Mononuclear cell (primary cell): ENCODE measurements around the gene SHE. TPM values are rescaled to one million over a fixed set of nuclear protein-coding genes. Genes with fewer than 3 reads are reported as not detected.

ENCODE experiments used
- H3K27me3 ChIP-seq: 2 replicates; pipeline ENCODE4 v1.6.0; 2011; ENCODE audit warnings: low read length, control low read depth; ENCODE audit not compliant: insufficient read depth
- H3K4me1 ChIP-seq: 2 replicates; pipeline ENCODE4 v1.5.1; 2011; ENCODE audit warnings: mild to moderate bottlenecking, low read length, control low read depth; ENCODE audit not compliant: insufficient read depth
- H3K4me3 ChIP-seq: 2 replicates; pipeline ENCODE4 v1.5.1; 2011; ENCODE audit warnings: mild to moderate bottlenecking, low read length, moderate library complexity
- H3K9me3 ChIP-seq: 2 replicates; pipeline ENCODE4 v1.5.1; 2011; ENCODE audit warnings: low read depth, mild to moderate bottlenecking, control low read depth, low read length
- total RNA-seq: library from RNA; depleted of rRNA; stranded (reverse); fragments of >200 nt; gene quantifications from one replicate; pipeline ENCODE4 v1.2.3, GENCODE V29; 2012

SHE gene
- total RNA-seq, 1 donor = 0.10 TPM

- Histone ChIP-seq H3K27me3 (no peaks in the 10 kb centered on the region), H3K4me3 (no peak overlapping the region), H3K4me1 (peaks cover 53% of the 10 kb centered on the region), H3K9me3 (no peaks in the 10 kb centered on the region)
Observed at GRCh38 chr1:154433161-154433764, 68.9 kb downstream of the SHE start.

- H3K27me3 ChIP-seq = no peaks in the 10 kb centered on the region
- H3K4me1 ChIP-seq = peaks cover 56% of the 10 kb centered on the region
- H3K4me3 ChIP-seq = no peak overlapping the region
- H3K9me3 ChIP-seq = no peaks in the 10 kb centered on the region
Observed at GRCh38 chr1:154431586-154432373, 70.4 kb downstream of the SHE start.

GRCh38 chr1:154430903-154431302 is 71.3 kb downstream of the SHE start:
- Histone ChIP-seq H3K27me3 (no peaks in the 10 kb centered on the region), H3K4me1 (peaks cover 56% of the 10 kb centered on the region), H3K9me3 (no peaks in the 10 kb centered on the region), H3K4me3 (no peak overlapping the region)

GRCh38 chr1:154429841-154430611 is 72.2 kb downstream of the SHE start:
- H3K4me3 ChIP-seq = no peak overlapping the region
- no peaks in the 10 kb centered on the region for H3K9me3 ChIP-seq
- H3K27me3 ChIP-seq = no peaks in the 10 kb centered on the region
- H3K4me1 ChIP-seq = peaks cover 62% of the 10 kb centered on the region

Other genes with a start within 250 kb of the SHE start
- 36.5 TPM for gene HAX1, start 229.8 kb downstream of the SHE start, total RNA-seq
- gene AQP10, start 181.3 kb downstream of the SHE start, total RNA-seq = 4.1 TPM
- gene ATP8B2, start 176.9 kb downstream of the SHE start, total RNA-seq = 59.8 TPM
- gene IL6R, start 97.1 kb downstream of the SHE start, total RNA-seq = 29.2 TPM
- gene TDRD10, start 193 bp downstream of the SHE start, total RNA-seq = not detected
- gene UBE2Q1, start 56.2 kb upstream of the SHE start, total RNA-seq = 30.7 TPM
- not detected for gene CHRNB2, start 65.4 kb upstream of the SHE start, total RNA-seq
- gene ADAR, start 105.8 kb upstream of the SHE start, total RNA-seq = 169 TPM